ENCODE measurements around the gene DOCK10.

- TF ChIP-seq CTCF (IDR thresholded peaks at IDR 0.05 in 2 of 3, conservative IDR thresholded peaks at IDR 0.05 in 1 of 3; ENCODE audit: control insufficient read depth in 2 of 3, extremely low read depth in 1 of 3, insufficient read depth in 1 of 3, low read depth in 3 of 3, low read length in 3 of 3) = no peak
- TF ChIP-seq POLR2A (IDR thresholded peaks at IDR 0.05; ENCODE audit: low read depth, low read length) = no peak
- no peak for TF ChIP-seq PRDM15 (CRISPR knock-in tag; IDR thresholded peaks at IDR 0.05)
Observed at GRCh38 chr2:224777559-224777930, 264.7 kb downstream of the DOCK10 start.
